NAMALWA (cell line): ENCODE measurements around the gene CCDC90B.
"Not testable (repeated sequence)": the region's sequence is repeated elsewhere in the genome, so short reads cannot be mapped to it uniquely, and the experiment has no call there.

Experiments used
- DNase-seq: peaks from one replicate; pipeline ENCODE4 v3.0.0-alpha.2; 2015; ENCODE audit warnings: low spot score

Gene CCDC90B

GRCh38 chr11:83285771-83286528, at the start of gene CCDC90B:
Gene CCDC90B, minus strand, starts transcription at chr11:83286367. Its CDS starts 395 bp downstream, at chr11:83285972.
- peak; percentile 98 for DNase-seq

GRCh38 chr11:83335446-83336070, 49.4 kb upstream of the CCDC90B start:
- no peak for DNase-seq

- no peak for DNase-seq
Observed at GRCh38 chr11:83330303-83330702, 44.1 kb upstream of the CCDC90B start.

GRCh38 chr11:83326326-83326725, 40.2 kb upstream of the CCDC90B start:
- DNase-seq, result no peak

- no peak for DNase-seq
Observed at GRCh38 chr11:83319346-83319745, 33.2 kb upstream of the CCDC90B start.

- no peak for DNase-seq
Observed at GRCh38 chr11:83318931-83319330, 32.8 kb upstream of the CCDC90B start.

- DNase-seq, result no peak
Observed at GRCh38 chr11:83317757-83318690, 31.9 kb upstream of the CCDC90B start.

- DNase-seq, result not testable (repeated sequence)
Observed at GRCh38 chr11:83316897-83317268, 30.7 kb upstream of the CCDC90B start.

- DNase-seq, result not testable (repeated sequence)
Observed at GRCh38 chr11:83316143-83316896, 30.2 kb upstream of the CCDC90B start.

- DNase-seq, result no peak
Observed at GRCh38 chr11:83312430-83312829, 26.3 kb upstream of the CCDC90B start.

- no peak for DNase-seq
Observed at GRCh38 chr11:83311701-83312100, 25.5 kb upstream of the CCDC90B start.

- DNase-seq, result no peak
Observed at GRCh38 chr11:83310718-83311117, 24.6 kb upstream of the CCDC90B start.

- not testable (repeated sequence) for DNase-seq
Observed at GRCh38 chr11:83308536-83308935, 22.4 kb upstream of the CCDC90B start.

- DNase-seq, result no peak
Observed at GRCh38 chr11:83306200-83307080, 20.3 kb upstream of the CCDC90B start.

- DNase-seq, result no peak
Observed at GRCh38 chr11:83303316-83303715, 17.1 kb upstream of the CCDC90B start.

GRCh38 chr11:83302151-83302550, 16.0 kb upstream of the CCDC90B start:
- no peak for DNase-seq

- no peak for DNase-seq
Observed at GRCh38 chr11:83299681-83300080, 13.5 kb upstream of the CCDC90B start.

- DNase-seq, result no peak
Observed at GRCh38 chr11:83294208-83294607, 8.0 kb upstream of the CCDC90B start.

- no peak for DNase-seq
Observed at GRCh38 chr11:83293457-83293774, 7.2 kb upstream of the CCDC90B start.

- peak; percentile 80 for DNase-seq
Observed at GRCh38 chr11:83292709-83293456, 6.7 kb upstream of the CCDC90B start.
